ENCODE data around the gene COPE.

DNA sequence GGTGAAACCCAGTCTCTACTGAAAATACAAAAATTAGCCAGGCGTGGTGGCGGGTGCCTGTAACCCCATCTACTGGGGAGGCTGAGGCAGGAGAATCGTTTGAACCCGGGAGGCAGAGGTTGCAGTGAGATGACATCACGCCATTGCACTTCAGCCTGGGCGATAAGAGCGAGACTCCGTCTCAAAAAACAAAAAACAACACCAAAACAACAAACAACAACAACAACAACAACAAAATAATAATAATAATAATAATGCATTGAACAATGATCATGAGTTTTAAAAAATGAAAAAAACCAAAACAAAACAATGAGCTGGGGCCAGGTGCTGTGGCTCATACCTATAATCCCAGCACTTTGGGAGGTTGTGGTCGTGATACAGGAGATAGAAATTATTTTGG is 44.9 kb upstream of the COPE start:
- TF ChIP-seq, protein P1, sequence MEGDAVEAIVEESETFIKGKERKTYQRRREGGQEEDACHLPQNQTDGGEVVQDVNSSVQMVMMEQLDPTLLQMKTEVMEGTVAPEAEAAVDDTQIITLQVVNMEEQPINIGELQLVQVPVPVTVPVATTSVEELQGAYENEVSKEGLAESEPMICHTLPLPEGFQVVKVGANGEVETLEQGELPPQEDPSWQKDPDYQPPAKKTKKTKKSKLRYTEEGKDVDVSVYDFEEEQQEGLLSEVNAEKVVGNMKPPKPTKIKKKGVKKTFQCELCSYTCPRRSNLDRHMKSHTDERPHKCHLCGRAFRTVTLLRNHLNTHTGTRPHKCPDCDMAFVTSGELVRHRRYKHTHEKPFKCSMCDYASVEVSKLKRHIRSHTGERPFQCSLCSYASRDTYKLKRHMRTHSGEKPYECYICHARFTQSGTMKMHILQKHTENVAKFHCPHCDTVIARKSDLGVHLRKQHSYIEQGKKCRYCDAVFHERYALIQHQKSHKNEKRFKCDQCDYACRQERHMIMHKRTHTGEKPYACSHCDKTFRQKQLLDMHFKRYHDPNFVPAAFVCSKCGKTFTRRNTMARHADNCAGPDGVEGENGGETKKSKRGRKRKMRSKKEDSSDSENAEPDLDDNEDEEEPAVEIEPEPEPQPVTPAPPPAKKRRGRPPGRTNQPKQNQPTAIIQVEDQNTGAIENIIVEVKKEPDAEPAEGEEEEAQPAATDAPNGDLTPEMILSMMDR (IDR thresholded peaks at IDR 0.05) = no peak
- TF ChIP-seq EP300 (IDR thresholded peaks at IDR 0.05) = no peak
